Muscle layer of colon (tissue), 2 donors: Measurements from ENCODE around the gene TMEM258.

Source experiments
- H3K27ac ChIP-seq: one replicate; pipeline ENCODE4 v1.7.0; 2013; ENCODE audit warnings: low read depth, mild to moderate bottlenecking, low read length, moderate library complexity
- H3K27me3 ChIP-seq, 2 donors: one replicate each; pipeline ENCODE4 v1.7.0; 2013; ENCODE audit warnings: low read length in 2 of 2, mild to moderate bottlenecking in 2 of 2; ENCODE audit not compliant: insufficient read depth in 2 of 2, control insufficient read depth in 1 of 2
- H3K36me3 ChIP-seq: one replicate; pipeline ENCODE4 v1.7.0; 2013; ENCODE audit warnings: mild to moderate bottlenecking, low read length; ENCODE audit not compliant: insufficient read depth
- H3K4me1 ChIP-seq: one replicate; pipeline ENCODE4 v1.7.0; 2013; ENCODE audit warnings: mild to moderate bottlenecking, low read length; ENCODE audit not compliant: insufficient read depth
- H3K4me3 ChIP-seq, 2 donors: one replicate each; pipeline ENCODE4 v1.7.0; 2013; ENCODE audit warnings: low read length in 2 of 2, low read depth in 1 of 2, mild to moderate bottlenecking in 1 of 2, moderate library complexity in 1 of 2
- H3K9ac ChIP-seq: one replicate; pipeline ENCODE4 v1.7.0; 2013; ENCODE audit warnings: low read length
- H3K9me3 ChIP-seq: one replicate; pipeline ENCODE4 v1.7.0; 2013; ENCODE audit warnings: mild to moderate bottlenecking, low read length
- donor health status: abdominal sarcoma.
- donor health status: Adenocarcinoma of cecum.

TMEM258 gene

DNA sequence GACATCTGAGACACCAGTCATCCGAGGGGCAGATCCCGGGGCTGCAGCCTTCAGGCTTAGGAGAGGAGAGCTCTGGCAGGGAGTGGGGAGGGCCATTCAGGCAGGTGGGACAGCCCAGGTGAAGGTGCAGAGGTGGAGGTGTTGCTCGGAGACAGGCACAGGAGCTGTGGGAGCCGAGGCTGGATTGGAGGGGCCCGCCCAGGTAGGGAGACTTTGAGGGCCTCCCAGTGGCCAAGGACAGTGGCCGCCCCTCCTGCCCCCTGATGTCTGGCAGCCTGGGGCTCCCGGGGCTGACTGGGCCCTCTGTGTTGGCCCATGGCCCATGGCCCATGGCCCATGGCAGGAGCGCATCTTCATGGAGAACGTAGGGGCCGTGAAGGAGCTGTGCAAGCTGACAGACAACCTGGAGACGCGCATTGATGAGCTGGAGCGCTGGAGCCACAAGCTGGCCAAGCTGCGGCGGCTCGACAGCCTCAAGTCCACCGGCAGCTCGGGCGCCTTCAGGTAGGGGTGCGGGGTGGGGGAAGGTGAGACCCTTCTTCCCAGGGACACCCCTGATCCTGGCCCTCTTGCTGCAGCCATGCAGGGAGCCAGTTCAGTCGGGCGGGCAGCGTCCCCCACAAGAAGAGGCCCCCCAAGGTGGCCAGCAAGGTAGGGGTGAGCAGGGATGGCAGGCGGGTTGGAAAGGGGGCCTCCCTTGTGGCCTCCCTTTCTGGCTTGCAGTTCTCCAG lies 13.3 kb downstream of the TMEM258 start:
- no peaks in the 10 kb centered on the region for H3K36me3 ChIP-seq
- no peak overlapping the region for H3K9ac ChIP-seq
- no peak overlapping the region for H3K27ac ChIP-seq
- H3K4me3 ChIP-seq: no peak overlapping the region
- H3K9me3 ChIP-seq: no peaks in the 10 kb centered on the region
- no peaks in the 10 kb centered on the region for H3K4me1 ChIP-seq
- no peaks in the 10 kb centered on the region for H3K27me3 ChIP-seq

DNA sequence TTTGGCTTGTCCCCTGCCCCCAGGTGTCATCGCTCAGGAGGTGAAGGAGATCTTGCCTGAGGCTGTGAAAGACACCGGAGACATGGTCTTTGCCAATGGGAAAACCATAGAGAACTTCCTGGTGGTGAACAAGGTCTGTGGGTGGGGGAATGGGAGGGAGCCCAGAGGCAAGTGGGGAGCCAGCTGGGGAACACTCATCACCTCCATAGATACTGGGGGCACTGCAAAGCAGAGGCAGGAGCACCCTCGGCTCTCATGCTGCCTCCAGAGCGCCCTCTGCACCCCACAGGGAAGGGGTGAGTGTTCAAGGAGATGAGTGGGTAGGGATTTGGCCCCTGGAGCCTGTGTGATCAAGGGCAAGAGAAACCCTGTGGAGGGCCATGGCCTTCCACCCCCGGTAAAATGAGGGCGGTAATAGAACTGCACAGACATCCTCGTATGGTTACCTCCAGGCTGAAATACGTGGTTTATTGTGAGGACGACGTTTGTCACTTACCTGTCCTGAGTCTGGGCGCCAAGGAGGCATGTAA lies 14.0 kb downstream of the TMEM258 start:
- Histone ChIP-seq H3K9ac (no peak overlapping the region), H3K36me3 (no peaks in the 10 kb centered on the region), H3K4me1 (no peaks in the 10 kb centered on the region), H3K27me3 (no peaks in the 10 kb centered on the region), H3K27ac (no peak overlapping the region), H3K9me3 (no peaks in the 10 kb centered on the region), H3K4me3 (no peak overlapping the region)

GRCh38 chr11:61777234-61778090 lies 14.9 kb downstream of the TMEM258 start:
- no peaks in the 10 kb centered on the region for H3K36me3 ChIP-seq
- no peaks in the 10 kb centered on the region for H3K9me3 ChIP-seq
- H3K9ac ChIP-seq: no peak overlapping the region
- no peaks in the 10 kb centered on the region for H3K4me1 ChIP-seq
- H3K4me3 ChIP-seq: no peak overlapping the region
- no peak overlapping the region for H3K27ac ChIP-seq
- no peaks in the 10 kb centered on the region for H3K27me3 ChIP-seq

GRCh38 chr11:61776561-61777075 lies 15.8 kb downstream of the TMEM258 start:
- no peaks in the 10 kb centered on the region for H3K9me3 ChIP-seq
- no peak overlapping the region for H3K9ac ChIP-seq
- no peaks in the 10 kb centered on the region for H3K4me1 ChIP-seq
- no peaks in the 10 kb centered on the region for H3K36me3 ChIP-seq
- H3K4me3 ChIP-seq: no peak overlapping the region
- H3K27ac ChIP-seq: no peak overlapping the region
- H3K27me3 ChIP-seq: no peaks in the 10 kb centered on the region

DNA sequence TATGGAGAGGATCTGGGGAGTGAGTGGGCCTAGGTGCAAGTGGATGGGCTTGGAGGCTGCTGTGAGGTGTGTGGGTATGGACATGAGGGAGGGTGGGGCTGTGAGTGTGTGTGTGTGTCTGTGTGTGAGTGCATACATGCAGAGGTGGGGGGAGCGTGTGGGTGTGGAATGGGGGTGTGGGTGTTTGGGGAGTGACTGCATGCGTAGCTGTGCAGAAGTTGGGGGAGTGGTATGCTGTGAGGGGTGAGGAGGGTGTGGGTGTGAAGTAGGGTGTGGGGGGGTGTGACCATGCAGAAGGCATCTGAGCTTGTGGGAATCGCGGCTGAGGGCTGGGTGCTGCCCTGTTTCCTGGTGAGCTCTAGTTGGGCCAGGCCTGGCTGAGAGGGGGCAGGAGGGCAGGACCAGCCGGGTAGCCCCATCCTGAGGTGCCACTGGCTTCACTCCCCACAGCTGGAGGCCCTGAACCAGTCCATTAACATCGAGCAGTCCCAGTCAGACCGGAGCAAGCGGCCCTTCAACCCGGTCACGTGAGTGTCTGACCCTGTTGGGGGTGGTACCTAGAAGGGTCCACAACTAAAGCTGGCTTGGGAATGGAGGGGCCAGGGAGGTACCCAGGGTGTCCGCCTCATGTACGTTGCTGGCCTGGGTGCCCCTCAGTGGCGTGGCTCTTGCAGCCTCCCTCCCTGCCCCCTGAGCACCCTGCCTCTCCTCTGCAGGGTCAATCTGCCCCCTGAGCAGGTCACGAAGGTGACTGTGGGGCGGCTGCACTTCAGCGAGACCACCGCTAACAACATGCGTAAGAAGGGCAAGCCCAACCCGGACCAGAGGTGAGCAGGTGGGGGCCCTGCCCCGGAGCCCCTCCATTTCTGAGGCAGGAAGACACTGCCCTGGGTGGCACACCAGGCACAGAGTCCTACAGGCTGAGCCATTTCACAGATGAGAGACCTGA lies 16.5 kb downstream of the TMEM258 start:
- Histone ChIP-seq H3K4me3 (no peak overlapping the region), H3K36me3 (no peaks in the 10 kb centered on the region), H3K9ac (no peak overlapping the region), H3K27ac (no peak overlapping the region), H3K4me1 (no peaks in the 10 kb centered on the region), H3K9me3 (no peaks in the 10 kb centered on the region), H3K27me3 (no peaks in the 10 kb centered on the region)

- Histone ChIP-seq H3K27ac (no peak overlapping the region), H3K4me1 (no peaks in the 10 kb centered on the region), H3K36me3 (no peaks in the 10 kb centered on the region), H3K9ac (no peak overlapping the region), H3K4me3 (no peak overlapping the region), H3K27me3 (no peaks in the 10 kb centered on the region), H3K9me3 (no peaks in the 10 kb centered on the region)
These were observed 17.3 kb downstream of the TMEM258 start for GRCh38 chr11:61775106-61775505.

GRCh38 chr11:61774411-61774810 lies 18.0 kb downstream of the TMEM258 start:
- H3K27me3 ChIP-seq: peaks cover 0 to 3% of the 10 kb centered on the region in 2 donors
- H3K9ac ChIP-seq: no peak overlapping the region
- no peaks in the 10 kb centered on the region for H3K9me3 ChIP-seq
- H3K27ac ChIP-seq: no peak overlapping the region
- no peaks in the 10 kb centered on the region for H3K36me3 ChIP-seq
- no peak overlapping the region for H3K4me3 ChIP-seq
- H3K4me1 ChIP-seq: no peaks in the 10 kb centered on the region

DNA sequence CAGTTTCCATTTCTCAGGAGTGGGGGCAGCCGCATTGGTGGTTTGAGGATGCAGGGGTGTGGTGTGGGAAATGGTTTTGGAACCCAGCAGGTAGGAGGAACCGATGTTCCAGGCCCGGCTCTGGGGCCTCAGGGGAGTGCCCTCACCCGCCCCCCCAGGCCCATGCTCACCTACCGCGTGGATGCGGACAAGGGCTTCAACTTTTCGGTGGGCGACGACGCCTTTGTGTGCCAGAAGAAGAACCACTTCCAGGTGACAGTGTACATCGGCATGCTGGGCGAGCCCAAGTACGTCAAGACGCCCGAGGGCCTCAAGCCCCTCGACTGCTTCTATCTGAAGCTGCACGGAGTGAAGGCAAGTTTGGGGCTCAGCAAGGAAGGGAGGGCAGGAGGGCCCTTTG lies 18.6 kb downstream of the TMEM258 start:
- H3K27ac ChIP-seq: no peak overlapping the region
- H3K27me3 ChIP-seq: peaks cover 0 to 3% of the 10 kb centered on the region in 2 donors
- no peaks in the 10 kb centered on the region for H3K4me1 ChIP-seq
- H3K9me3 ChIP-seq: no peaks in the 10 kb centered on the region
- H3K36me3 ChIP-seq: no peaks in the 10 kb centered on the region
- H3K9ac ChIP-seq: no peak overlapping the region
- H3K4me3 ChIP-seq: no peak overlapping the region

DNA sequence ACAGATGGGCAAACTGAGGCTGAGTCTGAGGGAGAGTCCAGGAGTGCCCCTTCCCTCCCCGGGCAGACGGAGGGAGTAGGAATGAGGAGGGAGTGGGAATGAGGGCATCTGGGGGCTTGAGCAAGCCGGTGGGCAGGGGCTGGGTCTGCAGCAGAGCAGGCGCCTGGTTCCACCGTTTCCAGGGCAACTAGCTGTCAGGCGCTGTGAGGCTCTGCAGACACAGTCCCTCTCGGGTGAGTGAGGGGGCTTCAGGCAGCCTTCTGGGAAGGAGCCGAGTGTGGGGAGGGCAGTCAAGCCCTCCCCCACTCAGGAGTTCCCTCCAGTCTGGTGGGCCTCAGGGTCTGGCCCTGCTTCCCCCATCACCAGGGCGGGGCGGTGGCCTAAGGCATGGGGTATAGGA lies 19.0 kb downstream of the TMEM258 start:
- Histone ChIP-seq H3K9ac (no peak overlapping the region), H3K4me3 (no peak overlapping the region), H3K27ac (no peak overlapping the region), H3K36me3 (no peaks in the 10 kb centered on the region), H3K27me3 (peaks cover 0 to 3% of the 10 kb centered on the region in 2 donors), H3K9me3 (no peaks in the 10 kb centered on the region), H3K4me1 (no peaks in the 10 kb centered on the region)

DNA sequence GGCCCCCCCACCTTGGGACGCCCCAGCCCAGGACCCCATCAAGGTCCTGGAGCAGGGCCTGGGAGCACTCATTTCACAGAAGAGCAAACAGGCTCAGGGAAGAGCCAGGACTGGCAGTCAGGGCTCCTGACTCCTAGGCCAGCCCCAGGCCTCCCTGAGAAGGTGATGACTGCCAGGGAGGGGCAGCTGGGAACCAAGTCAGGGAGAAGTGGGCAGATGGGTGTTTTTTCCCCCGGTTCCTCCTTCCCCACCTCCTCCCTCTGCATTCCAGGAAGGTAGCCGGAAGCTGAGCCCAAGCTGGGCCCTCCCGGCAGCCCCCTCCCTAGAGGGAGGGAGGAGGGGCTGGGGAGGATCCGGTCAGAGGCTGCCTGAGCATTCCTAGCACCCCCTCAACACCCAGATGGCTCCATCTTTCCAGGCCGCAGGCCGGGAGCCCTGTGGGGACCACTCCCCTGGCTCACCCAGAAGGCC lies 20.4 kb downstream of the TMEM258 start:
- Histone ChIP-seq H3K4me1 (no peaks in the 10 kb centered on the region), H3K27ac (no peak overlapping the region), H3K27me3 (peaks cover 0 to 3% of the 10 kb centered on the region in 2 donors), H3K4me3 (no peak overlapping the region), H3K9ac (no peak overlapping the region), H3K9me3 (no peaks in the 10 kb centered on the region), H3K36me3 (no peaks in the 10 kb centered on the region)
